ENCODE measurements around the gene ADM5. TPM values are rescaled to one million over a fixed set of nuclear protein-coding genes. Genes with fewer than 3 reads are reported as not detected.

ADM5 gene
- total RNA-seq, 4 donors from 2014 or later: 0.83 to 4.1 (median 2.5) TPM

- intact Hi-C loops (cut with DNase I): no loop called here
- H3K36me3 ChIP-seq: peaks cover 84 to 98% (median 96%) of the 10 kb centered on the region in 4 donors
These were observed 33.6 kb upstream of the ADM5 start for GRCh38 chr19:49655570-49656455.

GRCh38 chr19:49656456-49657109, 32.8 kb upstream of the ADM5 start:
- Histone ChIP-seq H3K36me3 (peaks cover 81 to 98% (median 96%) of the 10 kb centered on the region in 4 donors), H3K9me3 (no peaks in the 10 kb centered on the region), H3K4me1 (no peaks in the 10 kb centered on the region), H3K27me3 (no peaks in the 10 kb centered on the region), H3K27ac (replicated peaks in 1 of 4) (no peak overlapping the region), H3K4me3 (no peak overlapping the region)
- TF ChIP-seq EP300 (IDR thresholded peaks at IDR 0.05) (no peak), POLR2AphosphoS5 (IDR thresholded peaks at IDR 0.05) (no peak), POLR2A (IDR thresholded peaks at IDR 0.05; ENCODE audit: low read depth) (no peak), CTCF (IDR thresholded peaks at IDR 0.05) (no peak)
- WGBS: 89% methylated on average over 10 of the region's 17 CpGs
- DNase-seq (ENCODE audit: extremely low spot score): no peak
- intact Hi-C loops (cut with DNase I): no loop called here

More at GRCh38 chr19:49655570-49656455, 33.6 kb upstream of the ADM5 start:
- TF ChIP-seq POLR2AphosphoS5 (IDR thresholded peaks at IDR 0.05) (no peak), EP300 (IDR thresholded peaks at IDR 0.05) (no peak), POLR2A (IDR thresholded peaks at IDR 0.05; ENCODE audit: low read depth) (no peak), CTCF (IDR thresholded peaks at IDR 0.05) (no peak)
- no peaks in the 10 kb centered on the region for H3K4me1 ChIP-seq
- no peak overlapping the region for H3K27ac ChIP-seq (replicated peaks in 1 of 4)
- no peak for DNase-seq (ENCODE audit: extremely low spot score)
- H3K4me3 ChIP-seq: no peak overlapping the region
- 90% methylated on average over 11 of the region's 23 CpGs for WGBS
- H3K27me3 ChIP-seq: no peaks in the 10 kb centered on the region
- H3K9me3 ChIP-seq: no peaks in the 10 kb centered on the region

- 87% methylated on average over 17 of the region's 22 CpGs for WGBS
- Histone ChIP-seq H3K27me3 (no peaks in the 10 kb centered on the region), H3K4me3 (no peak overlapping the region), H3K27ac (replicated peaks in 1 of 4) (no peak overlapping the region), H3K36me3 (peaks cover 79 to 100% (median 99%) of the 10 kb centered on the region in 4 donors), H3K4me1 (no peaks in the 10 kb centered on the region), H3K9me3 (no peaks in the 10 kb centered on the region)
- intact Hi-C loops (cut with DNase I): no loop called here
- no peak for TF ChIP-seq POLR2AphosphoS5 (IDR thresholded peaks at IDR 0.05)
- TF ChIP-seq CTCF (IDR thresholded peaks at IDR 0.05): no peak
- TF ChIP-seq EP300 (IDR thresholded peaks at IDR 0.05): no peak
- no peak for TF ChIP-seq POLR2A (IDR thresholded peaks at IDR 0.05; ENCODE audit: low read depth)
- DNase-seq (ENCODE audit: extremely low spot score): no peak
These were observed 31.8 kb upstream of the ADM5 start for GRCh38 chr19:49657493-49658138.

GRCh38 chr19:49658139-49658517, 31.3 kb upstream of the ADM5 start:
- Histone ChIP-seq H3K27ac (replicated peaks in 1 of 4) (no peak overlapping the region), H3K27me3 (no peaks in the 10 kb centered on the region), H3K4me1 (peaks cover 0 to 2% (median under 1%) of the 10 kb centered on the region in 4 donors), H3K4me3 (no peak overlapping the region), H3K9me3 (no peaks in the 10 kb centered on the region), H3K36me3 (peaks cover 74 to 100% (median 99%) of the 10 kb centered on the region in 4 donors)
- intact Hi-C loops (cut with DNase I): no loop called here
- 92% methylated on average over 8 of the region's 15 CpGs for WGBS
- no peak for TF ChIP-seq CTCF (IDR thresholded peaks at IDR 0.05)
- no peak for TF ChIP-seq POLR2A (IDR thresholded peaks at IDR 0.05; ENCODE audit: low read depth)
- no peak for TF ChIP-seq EP300 (IDR thresholded peaks at IDR 0.05)
- TF ChIP-seq POLR2AphosphoS5 (IDR thresholded peaks at IDR 0.05): no peak
- DNase-seq (ENCODE audit: extremely low spot score): no peak
